CMK (cell line): ENCODE results near the gene C6orf15.

Source experiments
- DNase-seq: peaks from one replicate; pipeline ENCODE4 v3.0.0-alpha.2; 2010; ENCODE audit warnings: low read depth

Gene C6orf15

DNA sequence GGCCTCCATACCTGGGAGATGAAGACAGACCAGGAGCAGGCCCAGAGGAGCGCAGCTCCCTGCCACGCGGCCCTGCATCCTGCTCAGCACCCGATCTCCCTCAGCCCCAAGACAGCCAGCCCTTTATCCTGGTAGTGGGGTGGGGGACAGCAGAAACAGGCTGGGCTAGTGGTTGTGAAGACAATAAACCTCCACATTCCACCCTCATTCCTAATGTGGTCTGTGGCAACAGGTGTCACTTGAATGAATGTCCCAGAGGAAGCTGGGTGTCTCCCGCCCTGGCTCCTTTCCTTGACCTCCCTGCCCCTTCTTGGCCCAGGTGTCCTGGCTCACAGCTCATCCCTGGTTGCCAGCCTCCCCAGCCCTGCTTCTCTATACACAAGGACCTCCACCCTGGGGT, at the start of gene C6orf15:
TSS of gene C6orf15 (minus strand) at position 98 of the 400 bp plus-strand sequence. CDS start at position 78, 20 bp downstream.
- DNase-seq: no peak

GRCh38 chr6:31161216-31162126, 49.1 kb upstream of the C6orf15 start:
- DNase-seq: no peak

- no peak for DNase-seq
These were observed 46.8 kb upstream of the C6orf15 start for GRCh38 chr6:31158863-31159855.

DNA sequence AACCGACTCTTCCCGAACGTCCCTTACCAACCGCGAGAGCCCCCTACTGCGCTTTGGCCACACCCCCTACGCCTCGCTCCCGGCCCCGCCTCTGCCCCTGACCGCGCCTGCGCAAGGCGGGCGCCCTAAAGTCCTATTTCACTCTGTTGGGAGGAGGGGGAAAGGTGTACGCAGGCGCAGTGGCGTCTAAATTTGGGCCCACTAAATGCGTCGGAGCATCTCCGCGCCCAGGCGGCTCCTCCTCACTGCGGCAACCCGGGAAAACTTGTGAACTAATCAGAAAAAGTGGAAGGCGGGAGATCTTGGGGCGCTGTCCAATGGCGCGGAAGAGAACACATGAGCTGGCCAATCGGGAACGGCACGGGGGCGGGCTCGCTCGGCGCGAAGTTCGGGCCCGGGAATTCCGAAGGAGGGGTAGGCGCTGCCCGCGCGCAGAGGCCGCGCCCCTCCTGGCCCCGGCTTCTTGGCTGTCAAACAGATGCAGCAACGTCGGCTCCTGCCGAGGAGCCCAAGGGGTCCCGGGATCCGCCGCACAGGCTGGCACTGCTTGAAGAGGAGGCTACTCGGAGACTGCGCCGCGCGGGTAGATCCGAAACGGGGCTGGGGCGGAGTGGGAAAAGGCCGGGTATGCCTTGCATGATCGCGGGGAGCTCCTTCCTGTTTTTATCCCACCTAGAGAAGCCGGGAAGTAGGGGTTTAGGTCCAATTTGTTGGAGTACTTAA, 45.9 kb upstream of the C6orf15 start, which contains the start of gene TCF19:
TSS of gene TCF19 (plus strand) at position 450 of the 723 bp plus-strand sequence. CDS start 881 bp downstream, outside the sequence.
- peak; percentile 98 for DNase-seq

DNA sequence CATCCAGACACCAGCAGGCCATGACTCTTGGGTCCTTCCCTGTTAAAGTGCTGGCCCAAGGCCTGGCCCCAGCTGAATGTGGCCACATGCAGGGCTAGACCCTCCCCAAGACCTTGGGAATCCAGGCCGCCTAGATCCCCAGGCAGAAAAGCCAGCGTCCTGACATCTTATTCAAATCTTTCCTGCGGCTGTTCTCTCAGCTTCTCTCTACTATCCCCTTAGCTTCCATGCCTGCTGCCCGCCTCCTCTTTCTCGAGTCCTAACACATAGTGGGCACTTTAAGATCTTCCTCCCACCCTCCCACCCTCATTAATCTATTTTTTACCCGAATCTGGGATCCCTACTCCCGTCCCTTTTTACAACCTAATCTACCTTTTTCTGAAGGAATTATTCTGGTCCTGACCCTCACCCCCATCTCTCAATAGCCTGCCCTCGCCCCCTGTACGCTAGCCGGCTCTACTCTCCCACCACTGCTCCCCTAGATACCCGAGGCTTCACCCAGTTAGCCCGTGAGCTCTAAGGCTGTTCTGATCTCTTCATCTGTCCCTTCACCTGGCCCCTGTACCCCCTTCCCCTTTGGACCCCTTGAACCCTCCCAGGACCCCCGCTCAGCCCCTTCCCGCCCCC, 45.3 kb upstream of the C6orf15 start, which contains the start of gene CCHCR1:
TSS of gene CCHCR1 (minus strand) at position 290 of the 627 bp plus-strand sequence. CDS start at position 88, 202 bp downstream.
- no peak for DNase-seq

DNA sequence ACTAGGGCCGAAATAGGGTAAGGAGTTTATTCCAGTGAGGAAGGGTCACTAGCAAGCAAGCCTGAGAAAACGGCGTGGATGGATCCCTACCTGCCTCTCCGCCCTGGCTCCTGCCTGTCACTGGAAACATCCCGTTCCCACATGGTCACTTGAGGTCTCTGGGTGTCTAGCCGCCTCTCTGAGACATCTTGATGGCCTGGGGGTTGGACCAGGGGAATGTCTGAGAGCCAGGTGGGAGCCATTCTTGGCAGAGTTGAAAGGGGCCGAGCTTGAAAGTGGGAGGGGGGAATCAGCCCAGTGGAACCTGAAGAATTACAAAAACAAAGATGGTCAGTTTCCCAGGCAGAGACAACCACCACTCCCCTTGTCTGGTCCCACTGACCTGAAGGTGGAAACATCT, 44.3 kb upstream of the C6orf15 start:
- no peak for DNase-seq

- DNase-seq: no peak
These were observed 42.1 kb upstream of the C6orf15 start for GRCh38 chr6:31154436-31154835.

DNA sequence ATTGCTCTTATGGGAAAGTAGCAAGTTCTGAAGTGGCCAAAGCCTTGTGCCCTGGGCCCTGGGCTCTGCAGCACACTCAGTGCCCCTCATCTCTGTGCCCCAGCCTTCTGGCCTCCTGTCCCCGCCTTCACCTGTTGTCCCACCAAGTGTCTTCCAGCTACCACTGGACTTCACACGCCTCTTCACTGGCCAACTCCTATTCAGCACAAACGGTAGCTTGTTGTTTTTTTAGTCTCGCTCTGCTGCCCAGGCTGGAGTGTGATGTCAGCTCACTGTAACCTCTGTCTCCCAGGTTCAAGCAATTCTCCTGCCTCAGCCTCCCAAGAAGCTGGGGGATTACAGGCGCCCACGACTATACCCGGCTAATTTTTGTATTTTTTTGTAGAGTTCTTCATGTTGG, 40.4 kb upstream of the C6orf15 start:
- DNase-seq: no peak

- no peak for DNase-seq
These were observed 37.6 kb upstream of the C6orf15 start for GRCh38 chr6:31149827-31150447.

DNA sequence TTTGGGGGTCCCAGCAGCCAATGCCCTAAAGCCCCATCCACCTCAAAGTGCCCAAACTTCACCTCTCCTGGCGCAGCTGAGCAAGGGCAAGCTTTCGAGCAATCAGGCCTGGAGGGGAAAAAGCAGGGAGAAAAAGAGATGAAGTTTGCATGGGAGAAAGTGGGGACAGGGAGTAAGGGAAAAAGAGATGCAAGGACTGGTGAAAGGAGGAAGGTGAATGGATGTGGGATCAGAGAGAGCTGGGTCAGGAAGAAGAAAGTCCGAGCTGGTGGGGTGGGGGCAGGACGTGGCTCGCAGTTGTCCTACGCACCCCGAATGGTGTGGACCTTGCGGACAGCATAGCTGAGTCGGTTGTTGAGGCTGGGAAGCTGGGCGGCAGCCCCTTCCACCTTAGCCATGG, 33.0 kb upstream of the C6orf15 start:
- DNase-seq: no peak

- DNase-seq: no peak
These were observed 32.6 kb upstream of the C6orf15 start for GRCh38 chr6:31144970-31145340.

DNA sequence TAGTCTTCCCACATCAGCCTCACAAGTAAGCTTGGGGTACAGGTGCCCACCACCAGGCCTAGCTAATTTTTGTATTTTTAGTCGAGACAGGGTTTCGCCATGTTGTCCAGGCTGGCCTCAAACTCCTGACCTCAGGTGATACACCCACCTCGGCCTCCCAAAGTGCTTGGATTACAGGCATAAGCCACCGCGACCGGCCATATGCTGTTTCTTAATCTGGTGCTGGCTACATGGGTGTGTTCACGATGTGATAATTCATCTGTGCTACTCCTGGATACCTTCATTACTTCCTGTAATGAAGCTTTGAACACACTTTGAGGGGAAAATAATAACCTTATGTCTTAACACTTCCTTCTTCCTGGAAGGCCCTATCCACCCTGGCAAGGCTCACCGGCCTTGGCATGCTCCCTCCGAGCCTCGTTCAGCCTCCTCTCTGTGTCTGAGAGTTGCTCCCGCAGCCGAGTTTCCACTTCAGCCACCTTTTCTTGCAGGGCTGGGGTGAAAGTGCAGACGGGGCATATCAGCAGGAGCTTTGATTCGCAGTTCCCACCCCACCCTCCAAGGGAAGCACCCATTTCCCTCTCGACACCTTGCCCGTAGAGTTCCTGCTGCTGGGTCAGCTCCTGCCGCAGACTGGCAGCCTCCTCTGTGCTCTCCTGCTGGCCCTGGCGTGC, 32.1 kb upstream of the C6orf15 start:
- DNase-seq: no peak

- no peak for DNase-seq
These were observed 30.8 kb upstream of the C6orf15 start for GRCh38 chr6:31143148-31143547.

- no peak for DNase-seq
These were observed 30.0 kb upstream of the C6orf15 start for GRCh38 chr6:31142361-31142761.

DNA sequence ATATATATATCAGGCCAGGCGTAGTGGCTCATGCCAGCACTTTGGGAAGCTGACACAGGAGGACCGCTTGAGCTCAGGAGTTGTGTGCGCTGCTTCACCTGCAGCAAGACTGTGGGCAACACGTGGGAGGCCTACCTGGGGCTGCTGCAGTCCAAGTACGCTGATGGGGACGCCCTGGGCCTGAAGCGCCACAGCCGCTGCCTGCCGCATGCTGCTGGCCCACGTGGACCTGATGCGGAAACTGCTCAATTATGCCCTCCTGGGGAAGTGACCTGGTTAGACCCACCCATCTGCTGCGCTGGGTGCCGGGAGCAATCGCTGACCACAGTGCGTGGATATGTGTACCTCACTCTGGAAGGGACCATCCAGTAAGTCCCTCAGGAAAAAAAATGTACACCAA, 28.3 kb upstream of the C6orf15 start:
- DNase-seq: no peak

DNA sequence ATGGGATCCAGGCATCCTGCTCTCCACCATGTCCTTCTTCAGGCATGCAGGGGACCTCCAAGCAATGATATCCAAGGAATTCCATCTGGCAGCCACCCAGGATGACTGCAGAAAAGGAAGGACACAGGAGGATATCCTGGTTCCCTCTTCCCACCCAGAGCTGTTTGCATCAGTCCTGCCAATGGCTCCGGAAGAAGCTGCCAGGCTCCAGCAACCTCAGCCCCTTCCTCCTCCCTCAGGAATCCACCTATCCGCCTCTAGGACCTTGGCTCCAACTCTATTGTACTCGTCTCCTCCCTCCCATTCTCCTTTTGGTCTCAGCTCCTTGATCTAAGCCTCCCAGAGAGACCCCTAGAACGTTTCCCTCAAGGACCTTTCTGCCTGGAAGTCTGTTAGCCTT, 27.2 kb upstream of the C6orf15 start:
- no peak for DNase-seq

- no peak for DNase-seq
These were observed 26.6 kb upstream of the C6orf15 start, which contains the start of gene PSORS1C2 for GRCh38 chr6:31138982-31139381. Gene PSORS1C2 (minus strand): TSS chr6:31139066. CDS start chr6:31139026, 40 bp downstream.

DNA sequence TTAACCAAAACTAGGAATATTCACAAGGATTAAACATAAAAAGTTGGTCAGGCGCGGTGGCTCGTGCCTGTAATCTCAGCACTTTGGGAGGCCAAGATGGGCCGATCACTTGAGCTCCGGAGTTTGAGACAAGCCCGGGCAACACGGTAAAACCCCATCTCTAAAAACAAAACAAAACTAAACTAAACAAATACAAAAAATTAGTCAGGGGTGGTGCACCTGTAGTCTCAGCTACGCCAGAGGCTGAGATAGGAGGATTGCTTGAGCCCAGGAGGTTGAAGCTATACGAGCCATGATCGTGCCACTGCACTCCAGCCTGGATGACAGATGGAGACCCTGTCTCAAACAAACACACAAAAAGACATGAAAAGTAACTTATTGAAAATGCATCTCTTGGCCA, 23.3 kb upstream of the C6orf15 start:
- no peak for DNase-seq

GRCh38 chr6:31132806-31133205, 20.4 kb upstream of the C6orf15 start:
- DNase-seq: no peak

DNA sequence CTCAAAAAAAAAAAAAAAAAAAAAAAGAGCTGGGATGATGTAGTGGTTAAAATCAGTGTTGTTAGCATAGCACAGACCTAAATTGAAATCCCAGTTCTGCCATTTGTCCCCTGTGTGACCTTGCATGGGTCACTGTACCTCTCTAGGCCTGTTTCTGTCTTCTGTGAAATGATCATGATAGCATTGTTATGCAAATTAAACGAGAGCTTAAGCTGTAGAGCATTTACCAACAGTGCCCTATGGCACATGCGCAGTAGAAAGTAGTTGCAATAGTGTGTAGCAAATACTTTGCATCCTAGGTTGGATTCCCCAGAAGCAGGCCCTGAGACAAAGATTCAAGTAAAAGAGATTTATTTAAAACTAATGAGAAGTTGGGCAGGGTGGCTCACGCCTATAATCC, 19.2 kb upstream of the C6orf15 start:
- no peak for DNase-seq
